OCI-LY7 (cell line): ENCODE data around the gene HOXB8. TPM values are rescaled to one million over a fixed set of nuclear protein-coding genes. Genes with fewer than 3 reads are reported as not detected.

ENCODE experiments used
- BruUV-seq: library from RNA; stranded (reverse); fragments of 400-500 nt; replicated peaks from 2 replicates; lab custom pipeline; 2021; lab: Mats Ljungman, UMichigan
- CTCF ChIA-PET: fragments of 300-600 bp; sonication (Branson Sonifier 250); formaldehyde crosslinking; loops from one replicate; lab custom pipeline; 2022; ENCODE audit warnings: antibody characterized with exemption; ENCODE audit not compliant: unreplicated experiment; lab: Charles Lee
- POLR2A ChIA-PET: fragments of 300-600 bp; sonication (Branson Sonifier 250); formaldehyde crosslinking; loops from one replicate; lab custom pipeline; 2022; ENCODE audit warnings: antibody characterized with exemption; lab: Charles Lee
- DNase-seq: peaks from one replicate; pipeline ENCODE4 v3.0.0-alpha.2; 2015; ENCODE audit warnings: low spot score
- H2AFZ ChIP-seq: fragments of 200-600 bp; sonication (generic), shearing (Covaris generic); 2 replicates; pipeline ENCODE4 v1.6.1; 2014; ENCODE audit warnings: mild to moderate bottlenecking, antibody characterized with exemption, low read length, moderate library complexity
- H3K27ac ChIP-seq: fragments of 200-600 bp; sonication (generic); 2 replicates; pipeline ENCODE4 v1.5.1; 2014; ENCODE audit warnings: mixed run types, low read depth, mild to moderate bottlenecking, moderate library complexity, low read length, inconsistent platforms; ENCODE audit not compliant: poor library complexity, severe bottlenecking
- H3K36me3 ChIP-seq: fragments of 200-600 bp; sonication (generic); 2 replicates; pipeline ENCODE4 v1.6.1; 2014; ENCODE audit warnings: mild to moderate bottlenecking, antibody characterized with exemption, low read length, moderate library complexity, mixed read lengths; ENCODE audit not compliant: insufficient read depth
- H3K4me1 ChIP-seq: fragments of 200-600 bp; sonication (generic); 2 replicates; pipeline ENCODE4 v1.5.1; 2014; ENCODE audit warnings: mild to moderate bottlenecking, low read length; ENCODE audit not compliant: insufficient read depth, poor library complexity, severe bottlenecking
- H3K4me2 ChIP-seq: fragments of 200-600 bp; sonication (generic); 2 replicates; pipeline ENCODE4 v1.6.1; 2014; ENCODE audit warnings: mild to moderate bottlenecking, low read length
- H3K4me3 ChIP-seq: fragments of 200-600 bp; sonication (generic); 2 replicates; pipeline ENCODE4 v1.5.1; 2014; ENCODE audit warnings: mild to moderate bottlenecking, low read depth, low read length; ENCODE audit not compliant: poor library complexity, severe bottlenecking
- H3K79me2 ChIP-seq: fragments of 200-600 bp; sonication (generic); 2 replicates; pipeline ENCODE4 v1.6.1; 2016; ENCODE audit warnings: low read depth, mild to moderate bottlenecking, low read length, moderate library complexity, mixed read lengths; ENCODE audit not compliant: insufficient read depth
- H3K9me2 ChIP-seq: fragments of 200-600 bp; sonication (generic); 2 replicates; pipeline ENCODE4 v1.6.1; 2016; ENCODE audit warnings: mild to moderate bottlenecking, low read length, mixed read lengths; ENCODE audit not compliant: insufficient read depth
- H3K9me3 ChIP-seq: fragments of 200-600 bp; sonication (generic); 2 replicates; pipeline ENCODE4 v1.6.1; 2014; ENCODE audit warnings: mild to moderate bottlenecking, mixed run types, low read length, mixed read lengths
- H4K20me1 ChIP-seq: fragments of 200-600 bp; sonication (generic); 2 replicates; pipeline ENCODE4 v1.6.1; 2014; ENCODE audit warnings: mild to moderate bottlenecking, antibody characterized with exemption, low read length, moderate library complexity, mixed read lengths; ENCODE audit not compliant: insufficient read depth
- CTCF ChIP-seq: fragments of 200-600 bp; sonication (generic); conservative IDR thresholded peaks from 2 replicates; pipeline ENCODE4 v1.5.1; 2014; ENCODE audit warnings: mild to moderate bottlenecking, antibody characterized with exemption, low read length, moderate library complexity, mixed read lengths
- EZH2phosphoT487 ChIP-seq: fragments of 200-600 bp; sonication (generic); IDR thresholded peaks from 2 replicates; pipeline ENCODE4 v1.6.1; 2018; ENCODE audit warnings: low read depth, borderline replicate concordance, mild to moderate bottlenecking, mixed run types, antibody characterized with exemption, low read length, moderate library complexity, mixed read lengths
- intact Hi-C: fragments of 100-400 bp; cut with micrococcal nuclease; formaldehyde crosslinking; loops from one replicate; pipeline ENCODE4 v1.10.0; 2022; ENCODE audit not compliant: unreplicated experiment
- total RNA-seq, 2 experiments: library from RNA; depleted of rRNA in 1 of 2; stranded (reverse); fragments of >200 nt in 1 of 2; shearing (Covaris generic) in 1 of 2; gene quantifications; 2 replicates each; pipeline ENCODE4 v1.2.3, GENCODE V29; 2014 to 2022

The HOXB8 gene
- total RNA-seq, 2 experiments from 2014 or later, result not detected

GRCh38 chr17:48624544-48625494 is 9.7 kb upstream of the HOXB8 start:
- CTCF ChIA-PET, result interaction anchor here (0.6 kb wide), 1 partner anchor 80 kb away, joined by 3 read pairs; no protein-coding TSS in a partner anchor
- DNase-seq, result no peak
- H3K36me3 ChIP-seq, result no peaks in the 10 kb centered on the region
- H3K4me2 ChIP-seq, result no peak overlapping the region
- H3K9me3 ChIP-seq, result no peaks in the 10 kb centered on the region
- no peak overlapping the region for H3K27ac ChIP-seq
- BruUV-seq, result no TSS peak
- TF ChIP-seq CTCF, result no peak
- no peak for TF ChIP-seq EZH2phosphoT487
- H3K79me2 ChIP-seq, result no peaks in the 10 kb centered on the region
- POLR2A ChIA-PET, result no interaction called here
- no peaks in the 10 kb centered on the region for H4K20me1 ChIP-seq
- H3K9me2 ChIP-seq, result no peaks in the 10 kb centered on the region
- no peak overlapping the region for H2AFZ ChIP-seq
- H3K4me3 ChIP-seq, result no peak overlapping the region
- H3K4me1 ChIP-seq, result no peaks in the 10 kb centered on the region
- intact Hi-C loops, result no loop called here

GRCh38 chr17:48624118-48624517 is 9.0 kb upstream of the HOXB8 start:
- Histone ChIP-seq H4K20me1 (no peaks in the 10 kb centered on the region), H2AFZ (no peak overlapping the region), H3K36me3 (no peaks in the 10 kb centered on the region), H3K4me2 (no peak overlapping the region), H3K4me1 (no peaks in the 10 kb centered on the region), H3K4me3 (no peak overlapping the region), H3K9me2 (no peaks in the 10 kb centered on the region), H3K79me2 (no peaks in the 10 kb centered on the region), H3K27ac (no peak overlapping the region), H3K9me3 (no peaks in the 10 kb centered on the region)
- no TSS peak for BruUV-seq
- DNase-seq, result no peak
- POLR2A ChIA-PET, result no interaction called here
- CTCF ChIA-PET, result interaction anchor here (0.6 to 1.2 kb wide), 2 partner anchors 13 to 81 kb away, joined by 3 read pairs; no protein-coding TSS in a partner anchor
- intact Hi-C loops, result no loop called here
- TF ChIP-seq CTCF, result no peak
- TF ChIP-seq EZH2phosphoT487, result no peak

- no TSS peak for BruUV-seq
- DNase-seq, result no peak
- H3K79me2 ChIP-seq, result no peaks in the 10 kb centered on the region
- ChIA-PET CTCF (interaction anchor here (1.2 kb wide), 1 partner anchor 13 kb away, joined by 3 read pairs; no protein-coding TSS in a partner anchor), POLR2A (no interaction called here)
- TF ChIP-seq CTCF (no peak), EZH2phosphoT487 (no peak)
- intact Hi-C loops, result no loop called here
- H3K4me2 ChIP-seq, result no peak overlapping the region
- no peaks in the 10 kb centered on the region for H4K20me1 ChIP-seq
- no peak overlapping the region for H3K4me3 ChIP-seq
- H3K4me1 ChIP-seq, result no peaks in the 10 kb centered on the region
- no peak overlapping the region for H2AFZ ChIP-seq
- no peaks in the 10 kb centered on the region for H3K36me3 ChIP-seq
- no peak overlapping the region for H3K27ac ChIP-seq
- H3K9me3 ChIP-seq, result no peaks in the 10 kb centered on the region
- H3K9me2 ChIP-seq, result no peaks in the 10 kb centered on the region
Measured at GRCh38 chr17:48623583-48623982, 8.5 kb upstream of the HOXB8 start.
